ENCODE data around the gene IQCK.

GRCh38 chr16:19837984-19838707 is 120.1 kb downstream of the IQCK start:
- no peak for TF ChIP-seq CTCF (IDR thresholded peaks at IDR 0.05)
- TF ChIP-seq POLR2AphosphoS5 (IDR thresholded peaks at IDR 0.05), result no peak
- TF ChIP-seq POLR2A (IDR thresholded peaks at IDR 0.05), result no peak
